Islet of Langerhans (tissue), 1 donor: Measurements from ENCODE around the gene LCE1F.

Source experiments
- FAIRE-seq: peaks from one replicate; lab custom pipeline; 2011; peaks lifted over from hg19 to GRCh38; lab: Jason Lieb, UNC

LCE1F gene

DNA sequence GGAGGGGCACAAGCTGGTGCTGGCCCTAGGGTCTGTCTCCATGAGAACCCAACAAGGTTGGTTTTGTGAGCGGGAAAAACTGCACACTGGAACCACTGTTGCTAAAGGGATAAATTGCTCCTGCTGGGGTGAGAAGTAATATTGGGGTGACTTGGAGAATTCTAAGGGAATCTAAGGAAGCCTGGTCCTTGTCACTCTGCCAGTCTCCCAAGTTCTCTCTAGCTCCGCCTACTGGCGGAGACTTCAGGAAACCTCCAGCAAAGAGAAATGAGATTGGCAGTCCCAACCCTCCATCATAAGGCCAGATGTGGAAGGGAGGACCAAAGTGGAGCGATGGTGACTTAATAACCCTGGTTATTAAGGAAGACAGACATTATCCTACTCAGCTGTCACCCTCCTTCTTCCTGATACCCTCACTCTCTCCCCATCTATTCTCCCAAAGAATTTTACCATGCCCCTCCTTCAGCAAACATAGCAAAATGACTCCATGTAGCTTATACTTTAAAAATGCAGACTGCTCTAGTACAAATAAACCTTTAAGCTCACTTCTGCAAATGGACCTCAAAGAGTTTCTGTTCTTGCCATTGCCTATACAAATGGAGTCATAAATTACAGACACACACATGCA, 2.7 kb downstream of the LCE1F start:
- no peak for FAIRE-seq

DNA sequence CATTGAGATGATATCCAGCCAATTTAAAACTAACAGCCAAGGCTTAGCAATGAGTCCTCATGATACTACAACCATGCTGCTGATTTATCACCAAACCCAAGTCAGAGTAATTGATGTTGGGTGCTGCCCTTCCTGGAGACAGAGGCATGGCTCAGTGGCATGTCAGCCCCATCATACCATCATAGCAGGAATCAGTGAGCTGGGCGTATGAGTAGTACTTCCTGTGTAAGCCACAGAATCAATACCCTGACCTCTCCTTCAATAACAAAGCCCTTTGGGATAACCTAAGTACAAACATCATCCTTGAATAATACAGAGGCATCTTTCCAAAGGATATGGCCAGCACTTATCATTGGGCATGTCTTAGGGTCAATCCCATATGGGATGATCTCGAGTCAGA, 8.2 kb downstream of the LCE1F start:
- no peak for FAIRE-seq

DNA sequence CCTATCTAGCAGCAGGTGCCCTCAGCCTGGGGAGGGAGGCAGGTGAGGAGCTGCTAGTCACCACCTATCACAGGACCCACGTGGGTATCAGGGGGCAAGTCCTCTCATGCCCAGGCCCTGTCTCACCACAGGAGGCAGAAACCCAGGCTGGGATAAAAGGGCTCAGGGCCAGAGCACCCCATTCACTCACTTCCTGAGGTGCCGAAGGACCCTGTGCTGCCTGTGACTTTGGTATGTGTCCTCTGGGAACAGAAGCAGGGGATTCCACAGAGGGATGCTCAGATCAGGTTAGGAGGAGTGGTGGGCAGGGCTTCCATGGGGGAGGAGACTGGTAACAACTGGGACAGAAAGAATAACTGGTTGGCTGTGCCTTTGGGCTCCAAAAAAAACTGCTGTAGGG, 11.1 kb downstream of the LCE1F start, which contains the start of gene LCE1E:
Gene LCE1E (plus strand): TSS at position 181 of the 400 bp plus-strand sequence. CDS start 1,043 bp downstream, outside the sequence.
- no peak for FAIRE-seq

DNA sequence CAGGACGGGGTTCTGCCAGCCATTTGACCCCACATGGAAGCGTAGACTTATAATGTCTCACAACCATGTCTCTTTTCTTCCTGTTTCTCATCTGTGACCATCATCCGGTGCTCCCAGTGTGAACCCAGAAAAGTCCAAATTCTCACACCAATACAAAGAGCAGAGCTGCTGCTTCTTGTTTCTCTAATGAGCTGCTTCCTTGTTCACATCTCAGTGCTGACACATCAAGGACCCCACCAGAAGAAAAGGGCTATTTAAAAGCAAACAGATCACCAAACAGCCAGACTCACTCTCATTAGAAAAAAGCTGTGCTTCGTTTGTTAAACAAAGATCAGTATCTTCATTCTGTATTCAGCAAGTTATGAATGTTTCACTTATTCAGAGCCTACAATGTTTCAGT, 20.7 kb downstream of the LCE1F start:
- no peak for FAIRE-seq

DNA sequence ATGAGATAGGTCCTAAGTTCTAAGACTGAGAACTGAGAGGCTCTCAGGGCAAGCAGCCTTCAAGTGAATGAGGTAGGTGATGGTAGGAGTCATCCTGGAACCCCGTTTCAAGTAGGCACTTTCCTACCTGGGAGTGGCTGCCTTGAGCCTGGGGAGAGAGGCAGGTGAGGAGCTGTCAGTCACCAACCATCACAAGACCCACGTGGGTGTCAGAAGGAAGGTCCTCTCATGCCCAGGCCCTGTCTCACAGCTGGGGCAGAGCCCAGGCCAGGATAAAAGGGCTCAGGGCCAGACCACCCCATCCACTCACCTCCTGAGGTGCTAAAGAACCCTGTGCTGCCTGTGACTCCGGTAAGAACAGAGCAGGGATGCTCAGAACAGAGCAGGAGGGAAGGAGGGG, 21.5 kb downstream of the LCE1F start, which contains the start of gene LCE1D:
Gene LCE1D (plus strand): TSS at position 301 of the 400 bp plus-strand sequence. CDS start 1,074 bp downstream, outside the sequence.
- no peak for FAIRE-seq

DNA sequence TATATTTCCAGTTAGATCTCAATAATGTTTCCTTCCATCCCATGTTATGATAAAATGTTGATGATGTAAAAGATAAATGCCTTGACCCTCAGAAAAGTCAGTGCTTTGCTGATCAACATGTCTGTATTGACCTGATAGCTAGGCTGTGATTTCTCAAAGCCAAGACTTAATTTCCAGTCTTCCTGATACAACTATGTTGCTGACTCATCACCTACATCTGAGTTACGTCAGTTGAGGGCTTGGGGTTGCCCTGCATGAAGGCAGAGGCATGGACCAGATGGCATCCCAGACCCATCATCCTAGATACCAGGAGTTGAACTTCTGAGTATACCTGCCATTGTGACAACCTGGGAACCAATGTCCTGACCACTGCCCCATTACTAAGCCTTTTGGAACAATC, 26.4 kb downstream of the LCE1F start:
- FAIRE-seq, result no peak

DNA sequence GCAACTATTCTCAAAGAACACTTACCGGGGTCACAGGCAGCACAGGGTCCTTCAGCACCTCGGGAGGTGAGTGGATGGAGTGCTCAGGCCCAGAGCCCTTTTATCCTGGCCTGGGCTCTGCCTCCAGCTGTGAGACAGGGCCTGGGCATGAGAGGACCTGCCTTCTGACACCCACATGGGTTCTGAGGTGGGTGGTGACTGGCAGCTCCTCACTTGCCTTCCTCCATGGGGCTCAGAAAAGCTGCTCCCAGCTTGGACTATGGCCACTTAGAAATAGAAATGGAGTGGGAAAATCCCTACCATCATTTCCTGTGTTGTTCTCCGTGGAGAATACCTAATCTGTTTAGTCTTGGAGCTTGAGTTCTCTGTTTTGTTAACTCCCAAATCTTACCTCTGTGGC, 31.6 kb downstream of the LCE1F start, which contains the start of gene LCE1C:
Gene LCE1C (minus strand): TSS at position 76 of the 400 bp plus-strand sequence. CDS start 1,173 bp downstream, outside the sequence.
- FAIRE-seq, result no peak

DNA sequence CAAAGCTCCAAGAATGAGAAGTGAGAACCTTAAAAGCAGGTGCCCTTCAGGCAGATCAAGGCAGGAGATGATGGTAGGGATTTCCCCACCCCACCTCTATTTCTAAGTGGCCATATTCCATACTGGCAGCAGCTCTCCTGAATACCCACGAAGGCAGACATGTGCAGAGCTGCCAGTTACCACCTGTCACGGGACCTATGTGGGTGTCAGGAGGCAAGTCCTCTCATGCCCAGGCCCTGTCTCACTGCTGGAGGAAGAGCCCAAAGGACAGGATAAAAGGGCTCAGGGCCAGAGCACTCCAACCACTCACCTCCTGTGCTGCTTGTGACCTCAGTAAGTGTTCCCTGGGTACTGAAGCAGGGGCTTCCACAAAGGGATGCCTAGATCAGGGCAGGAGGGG, 36.1 kb downstream of the LCE1F start:
- no peak for FAIRE-seq

DNA sequence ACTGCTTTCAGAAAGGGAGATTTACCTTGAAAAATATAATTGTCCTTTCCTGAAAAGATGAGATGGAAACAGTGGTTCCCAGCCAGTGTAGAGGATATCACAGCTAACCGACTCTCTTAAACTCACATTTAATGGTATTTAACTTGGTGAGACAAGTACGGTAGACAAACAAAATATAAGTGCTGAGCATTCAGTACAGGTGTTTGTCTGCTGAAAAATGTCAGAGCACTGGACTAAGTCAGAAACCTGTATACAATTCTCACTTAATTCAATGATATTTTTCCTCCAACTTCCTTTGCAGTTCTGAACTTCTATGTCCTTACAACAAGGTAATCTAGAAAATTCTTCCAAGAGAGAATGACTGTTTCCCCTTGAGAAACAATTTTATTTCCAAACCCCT, 36.7 kb downstream of the LCE1F start, which contains the start of gene LCE1B:
Gene LCE1B (plus strand): TSS at position 301 of the 400 bp plus-strand sequence. CDS start 476 bp downstream, outside the sequence.
- no peak for FAIRE-seq

DNA sequence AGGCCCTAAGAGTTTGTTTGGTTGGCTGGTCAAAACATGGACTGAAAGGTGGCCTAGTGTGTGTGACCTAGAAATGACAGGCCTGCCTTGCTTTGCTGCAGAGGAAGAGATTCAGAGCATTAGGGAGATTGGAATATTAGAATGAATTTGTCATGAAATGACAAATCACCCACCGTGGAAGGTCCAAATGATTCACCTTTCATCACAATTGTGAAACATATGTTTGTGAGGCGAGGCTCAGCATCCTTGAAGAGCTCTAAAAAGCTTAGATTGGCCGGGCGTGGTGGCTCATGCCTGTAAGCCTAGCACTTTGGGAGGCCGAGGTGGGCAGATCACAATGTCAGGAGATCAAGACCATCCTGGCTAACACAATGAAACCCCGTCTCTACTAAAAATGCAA, 42.4 kb downstream of the LCE1F start:
- FAIRE-seq, result no peak

DNA sequence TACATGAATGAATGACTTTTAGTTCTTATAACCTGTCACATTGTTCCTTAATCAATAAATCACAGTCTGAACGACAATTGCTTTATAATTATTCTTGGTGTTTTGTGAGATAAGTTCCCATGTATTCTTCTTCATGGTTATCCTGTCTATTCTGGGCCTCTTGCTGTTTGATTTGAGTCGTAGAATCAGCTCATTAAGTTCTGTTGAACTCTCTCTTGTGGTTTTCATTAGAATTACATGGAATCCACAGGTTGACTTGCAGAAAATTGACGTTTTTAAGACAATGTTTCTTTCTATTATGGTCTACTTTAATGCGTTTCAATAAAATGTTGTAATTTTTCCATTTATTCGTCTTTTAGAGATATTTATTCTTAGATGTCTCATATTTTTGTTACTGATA, 48.4 kb downstream of the LCE1F start:
- no peak for FAIRE-seq

DNA sequence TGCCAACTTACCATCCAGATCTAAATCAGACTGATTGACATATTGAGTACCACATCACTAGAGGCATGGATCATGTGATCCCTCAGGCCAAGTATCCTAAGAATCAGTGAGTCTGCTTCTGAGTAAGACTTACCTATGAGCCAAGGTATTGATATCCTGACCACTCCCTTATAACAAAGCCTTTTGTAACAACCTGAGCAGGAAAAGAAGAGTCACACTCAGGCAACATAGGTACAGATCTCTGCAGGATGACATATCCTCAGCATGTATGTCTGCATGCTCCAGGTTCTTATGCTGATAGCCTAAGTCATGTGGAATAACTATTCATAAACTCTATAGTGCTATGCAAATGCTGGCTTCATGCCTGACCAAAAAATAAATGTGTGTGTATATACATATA, 50.0 kb downstream of the LCE1F start:
- FAIRE-seq, result no peak
